ENCODE measurements around the gene FAM156A.
A peak's percentile ranks its signal among the peaks of the same experiment; 100 is the strongest.
"Not testable (repeated sequence)": the region's sequence is repeated elsewhere in the genome, so short reads cannot be mapped to it uniquely, and the experiment has no call there.

The FAM156A gene

GRCh38 chrX:52958961-52959360 lies 643 bp upstream of the FAM156A start:
- not testable (repeated sequence) for H3K36me3 ChIP-seq (ENCODE audit: control insufficient read depth, insufficient read depth, low read length); H3K4me1 ChIP-seq (ENCODE audit: control insufficient read depth, insufficient read depth, low read length); H3K27ac ChIP-seq (ENCODE audit: low read depth, low read length); H3K9ac ChIP-seq (ENCODE audit: low read length); H3K27me3 ChIP-seq (ENCODE audit: control insufficient read depth, insufficient read depth, low read length); H3K9me3 ChIP-seq (ENCODE audit: control insufficient read depth, insufficient read depth, low read depth, low read length); H3K4me3 ChIP-seq (ENCODE audit: low read depth, low read length)

DNA sequence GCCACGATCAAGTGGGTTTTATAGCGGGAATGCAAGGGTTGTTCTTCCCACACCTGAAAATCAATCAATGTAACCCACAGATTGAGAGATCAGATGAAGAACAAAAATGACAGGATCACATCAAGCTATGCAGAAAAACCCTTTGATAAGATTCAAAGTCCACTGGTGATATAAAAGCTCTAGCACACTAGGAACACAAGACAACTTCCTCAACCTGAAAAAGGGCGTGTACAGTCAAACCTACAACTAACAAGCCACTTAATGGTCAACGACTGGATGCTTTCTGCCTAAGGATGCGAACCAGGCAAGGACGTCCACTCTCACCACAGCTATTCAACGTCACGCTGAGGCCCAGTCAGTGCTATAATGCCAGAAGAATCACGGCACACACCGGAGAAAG lies 8.4 kb downstream of the FAM156A start:
- not testable (repeated sequence) for H3K27ac ChIP-seq (ENCODE audit: low read depth, low read length); H3K9ac ChIP-seq (ENCODE audit: low read length); H3K36me3 ChIP-seq (ENCODE audit: control insufficient read depth, insufficient read depth, low read length); H3K4me3 ChIP-seq (ENCODE audit: low read depth, low read length); H3K4me1 ChIP-seq (ENCODE audit: control insufficient read depth, insufficient read depth, low read length); H3K27me3 ChIP-seq (ENCODE audit: control insufficient read depth, insufficient read depth, low read length); H3K9me3 ChIP-seq (ENCODE audit: control insufficient read depth, insufficient read depth, low read depth, low read length)

GRCh38 chrX:52949325-52949724 lies 9.0 kb downstream of the FAM156A start:
- not testable (repeated sequence) for H3K27me3 ChIP-seq (ENCODE audit: control insufficient read depth, insufficient read depth, low read length); H3K4me1 ChIP-seq (ENCODE audit: control insufficient read depth, insufficient read depth, low read length); H3K27ac ChIP-seq (ENCODE audit: low read depth, low read length); H3K36me3 ChIP-seq (ENCODE audit: control insufficient read depth, insufficient read depth, low read length); H3K9me3 ChIP-seq (ENCODE audit: control insufficient read depth, insufficient read depth, low read depth, low read length); H3K9ac ChIP-seq (ENCODE audit: low read length); H3K4me3 ChIP-seq (ENCODE audit: low read depth, low read length)

- not testable (repeated sequence) for H3K4me1 ChIP-seq (ENCODE audit: control insufficient read depth, insufficient read depth, low read length); H3K27ac ChIP-seq (ENCODE audit: low read depth, low read length); H3K9me3 ChIP-seq (ENCODE audit: control insufficient read depth, insufficient read depth, low read depth, low read length); H3K36me3 ChIP-seq (ENCODE audit: control insufficient read depth, insufficient read depth, low read length); H3K4me3 ChIP-seq (ENCODE audit: low read depth, low read length); H3K27me3 ChIP-seq (ENCODE audit: control insufficient read depth, insufficient read depth, low read length); H3K9ac ChIP-seq (ENCODE audit: low read length)
These were observed 10.1 kb downstream of the FAM156A start for GRCh38 chrX:52948265-52948664.

- H3K4me3 ChIP-seq (ENCODE audit: low read depth, low read length); H3K36me3 ChIP-seq (ENCODE audit: control insufficient read depth, insufficient read depth, low read length); H3K27ac ChIP-seq (ENCODE audit: low read depth, low read length); H3K4me1 ChIP-seq (ENCODE audit: control insufficient read depth, insufficient read depth, low read length); H3K9me3 ChIP-seq (ENCODE audit: control insufficient read depth, insufficient read depth, low read depth, low read length); H3K9ac ChIP-seq (ENCODE audit: low read length); H3K27me3 ChIP-seq (ENCODE audit: control insufficient read depth, insufficient read depth, low read length): not testable (repeated sequence)
These were observed 10.8 kb downstream of the FAM156A start for GRCh38 chrX:52947501-52947900.

GRCh38 chrX:52945838-52946494 lies 12.4 kb downstream of the FAM156A start:
- not testable (repeated sequence) for H3K4me1 ChIP-seq (ENCODE audit: control insufficient read depth, insufficient read depth, low read length); H3K27ac ChIP-seq (ENCODE audit: low read depth, low read length); H3K27me3 ChIP-seq (ENCODE audit: control insufficient read depth, insufficient read depth, low read length); H3K9me3 ChIP-seq (ENCODE audit: control insufficient read depth, insufficient read depth, low read depth, low read length); H3K9ac ChIP-seq (ENCODE audit: low read length); H3K36me3 ChIP-seq (ENCODE audit: control insufficient read depth, insufficient read depth, low read length); H3K4me3 ChIP-seq (ENCODE audit: low read depth, low read length)

DNA sequence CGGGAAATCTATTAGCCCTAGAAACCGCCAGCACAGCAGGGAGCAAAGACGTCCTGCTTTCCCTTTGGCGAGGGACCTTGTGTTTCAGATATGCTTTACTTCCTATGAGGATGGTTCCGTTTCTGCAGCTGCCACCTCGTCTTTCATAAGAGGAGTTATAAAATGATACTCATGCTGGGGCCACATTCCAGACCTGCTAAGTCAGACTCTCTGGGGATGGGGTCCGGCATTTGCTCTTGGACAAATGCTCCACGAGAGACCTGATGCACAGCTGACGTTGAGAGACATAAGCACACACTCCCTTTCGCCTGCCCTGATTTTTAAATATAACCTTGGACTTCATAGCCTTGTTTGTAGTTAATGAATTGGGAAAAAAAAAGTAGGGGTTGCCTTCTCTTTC lies 16.6 kb downstream of the FAM156A start:
- not testable (repeated sequence) for H3K36me3 ChIP-seq (ENCODE audit: control insufficient read depth, insufficient read depth, low read length); H3K4me1 ChIP-seq (ENCODE audit: control insufficient read depth, insufficient read depth, low read length); H3K9me3 ChIP-seq (ENCODE audit: control insufficient read depth, insufficient read depth, low read depth, low read length); H3K27me3 ChIP-seq (ENCODE audit: control insufficient read depth, insufficient read depth, low read length); H3K4me3 ChIP-seq (ENCODE audit: low read depth, low read length); H3K27ac ChIP-seq (ENCODE audit: low read depth, low read length); H3K9ac ChIP-seq (ENCODE audit: low read length)

DNA sequence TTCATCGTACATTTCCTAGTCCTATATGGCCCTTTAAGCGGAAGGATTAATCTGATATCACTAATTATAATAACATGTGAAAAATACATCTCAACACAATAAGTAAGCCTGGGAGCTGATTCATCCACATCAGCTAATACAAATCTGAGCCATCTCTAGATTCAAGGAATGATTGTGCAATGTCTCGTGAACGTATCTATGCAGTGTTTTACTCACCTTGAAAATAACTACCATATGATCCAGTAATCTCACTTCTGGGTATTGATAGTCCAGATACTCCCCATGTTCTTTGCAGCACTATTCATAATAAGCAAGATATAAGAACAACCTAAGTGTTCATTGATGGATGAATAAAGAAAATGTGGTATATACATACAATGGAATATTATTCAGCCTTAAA lies 17.6 kb downstream of the FAM156A start:
- H3K9ac ChIP-seq (ENCODE audit: low read length); H3K4me3 ChIP-seq (ENCODE audit: low read depth, low read length); H3K36me3 ChIP-seq (ENCODE audit: control insufficient read depth, insufficient read depth, low read length); H3K9me3 ChIP-seq (ENCODE audit: control insufficient read depth, insufficient read depth, low read depth, low read length); H3K27ac ChIP-seq (ENCODE audit: low read depth, low read length); H3K4me1 ChIP-seq (ENCODE audit: control insufficient read depth, insufficient read depth, low read length); H3K27me3 ChIP-seq (ENCODE audit: control insufficient read depth, insufficient read depth, low read length): not testable (repeated sequence)

DNA sequence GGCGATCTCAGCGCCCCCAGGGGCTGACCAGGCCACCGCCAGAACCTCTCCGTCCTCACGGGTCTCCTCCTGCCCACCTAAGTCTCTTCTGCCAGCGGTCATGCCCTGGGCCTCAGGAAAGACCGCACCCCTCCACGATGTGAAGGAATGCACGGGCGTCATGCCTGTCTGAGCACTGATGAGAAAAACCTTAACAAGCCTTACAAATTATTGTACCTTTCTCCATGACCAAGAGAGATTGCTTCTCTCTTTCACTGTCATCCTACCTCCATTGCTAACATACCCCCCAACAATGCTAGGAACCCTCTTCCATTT lies 22.9 kb downstream of the FAM156A start:
- peak overlapping the region; percentile 97 for H3K9ac ChIP-seq (ENCODE audit: low read length)
- peak overlapping the region; percentile 86 for H3K4me3 ChIP-seq (ENCODE audit: low read depth, low read length)
- H3K27ac ChIP-seq (ENCODE audit: low read depth, low read length): peak overlapping the region; percentile 95; the same call in 1 of the 2 replicates
- not testable (repeated sequence) for H3K9me3 ChIP-seq (ENCODE audit: control insufficient read depth, insufficient read depth, low read depth, low read length); H3K36me3 ChIP-seq (ENCODE audit: control insufficient read depth, insufficient read depth, low read length); H3K4me1 ChIP-seq (ENCODE audit: control insufficient read depth, insufficient read depth, low read length); H3K27me3 ChIP-seq (ENCODE audit: control insufficient read depth, insufficient read depth, low read length)

DNA sequence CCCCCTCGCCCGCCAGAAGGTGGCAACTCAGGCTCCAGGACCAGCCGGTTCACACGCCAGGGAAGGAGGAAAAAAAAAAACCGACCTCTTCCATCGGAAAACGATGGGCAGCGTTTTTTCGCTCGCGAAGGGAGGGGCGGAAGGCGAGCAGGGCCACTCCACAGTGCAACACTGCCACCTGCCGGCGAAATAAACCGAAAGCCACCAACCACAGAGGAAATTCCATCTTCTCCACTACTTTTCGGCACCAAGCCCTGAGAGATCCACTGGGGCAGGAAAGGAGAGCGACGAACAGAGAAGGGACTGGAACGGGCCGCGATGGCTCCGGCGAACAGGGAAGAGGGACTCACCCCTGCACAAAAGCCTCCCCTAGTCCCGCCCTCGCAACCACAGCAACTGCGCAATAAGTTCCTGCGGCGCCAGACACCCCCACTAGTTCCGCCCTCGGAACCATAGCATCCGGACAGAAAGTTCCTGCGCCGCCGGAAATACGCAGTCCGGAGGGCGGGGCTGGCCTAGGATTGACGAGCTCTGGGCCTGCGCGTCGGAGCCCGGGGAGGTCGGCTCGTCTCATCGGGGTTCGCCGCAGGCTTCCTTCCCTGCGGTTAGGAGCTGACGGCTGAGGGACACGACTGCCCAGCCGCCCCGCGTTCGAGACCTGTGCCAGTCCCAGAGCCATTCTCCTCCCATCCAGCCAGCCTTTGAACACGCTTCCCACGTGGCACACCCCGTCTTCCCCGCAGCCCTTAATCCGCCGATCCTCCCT lies 23.4 kb downstream of the FAM156A start:
- H3K27ac ChIP-seq (ENCODE audit: low read depth, low read length): peak overlapping the region; percentile 95
- no peaks in the 10 kb centered on the region for H3K9me3 ChIP-seq (ENCODE audit: control insufficient read depth, insufficient read depth, low read depth, low read length)
- no peaks in the 10 kb centered on the region for H3K27me3 ChIP-seq (ENCODE audit: control insufficient read depth, insufficient read depth, low read length)
- H3K9ac ChIP-seq (ENCODE audit: low read length): peak overlapping the region; percentile 97
- peak overlapping the region; percentile 86 for H3K4me3 ChIP-seq (ENCODE audit: low read depth, low read length)
- peaks cover 2% of the 10 kb centered on the region; the same call in 1 of the 2 replicates for H3K4me1 ChIP-seq (ENCODE audit: control insufficient read depth, insufficient read depth, low read length)
- H3K36me3 ChIP-seq (ENCODE audit: control insufficient read depth, insufficient read depth, low read length): no peaks in the 10 kb centered on the region

- H3K36me3 ChIP-seq (ENCODE audit: control insufficient read depth, insufficient read depth, low read length): no peaks in the 10 kb centered on the region
- peak overlapping the region; percentile 68; the same call in 1 of the 2 replicates for H3K27ac ChIP-seq (ENCODE audit: low read depth, low read length)
- peak overlapping the region; percentile 72 for H3K9ac ChIP-seq (ENCODE audit: low read length)
- H3K27me3 ChIP-seq (ENCODE audit: control insufficient read depth, insufficient read depth, low read length): no peaks in the 10 kb centered on the region
- H3K9me3 ChIP-seq (ENCODE audit: control insufficient read depth, insufficient read depth, low read depth, low read length): no peaks in the 10 kb centered on the region
- H3K4me3 ChIP-seq (ENCODE audit: low read depth, low read length): peak overlapping the region; percentile 86
- H3K4me1 ChIP-seq (ENCODE audit: control insufficient read depth, insufficient read depth, low read length): peaks cover 2% of the 10 kb centered on the region; the same call in 1 of the 2 replicates
These were observed 24.2 kb downstream of the FAM156A start for GRCh38 chrX:52933976-52934703.

All from HUES6 (cell line).